ENCODE results near the gene RRP1B.

Gene RRP1B

GRCh38 chr21:43632373-43632905 is 26.9 kb upstream of the RRP1B start:
- no peak overlapping the region for H3K27ac ChIP-seq (ENCODE audit: poor library complexity, severe bottlenecking)
- DNase-seq (ENCODE audit: low spot score) (no peak), ATAC-seq (ENCODE audit: low read depth) (no peak)
- H3K4me1 ChIP-seq (ENCODE audit: insufficient read depth, poor library complexity, severe bottlenecking): peaks cover 6% of the 10 kb centered on the region
- H3K27me3 ChIP-seq (ENCODE audit: insufficient read depth, poor library complexity, severe bottlenecking): no peaks in the 10 kb centered on the region
- H3K4me3 ChIP-seq (ENCODE audit: severe bottlenecking): no peak overlapping the region
- TF ChIP-seq CTCF (IDR thresholded peaks at IDR 0.05; ENCODE audit: poor library complexity, severe bottlenecking): no peak
- peaks cover 17% of the 10 kb centered on the region; the same call in 1 of the 2 replicates for H3K36me3 ChIP-seq (ENCODE audit: low read depth)
- H3K9me3 ChIP-seq (ENCODE audit: severe bottlenecking): peaks cover 2% of the 10 kb centered on the region

DNA sequence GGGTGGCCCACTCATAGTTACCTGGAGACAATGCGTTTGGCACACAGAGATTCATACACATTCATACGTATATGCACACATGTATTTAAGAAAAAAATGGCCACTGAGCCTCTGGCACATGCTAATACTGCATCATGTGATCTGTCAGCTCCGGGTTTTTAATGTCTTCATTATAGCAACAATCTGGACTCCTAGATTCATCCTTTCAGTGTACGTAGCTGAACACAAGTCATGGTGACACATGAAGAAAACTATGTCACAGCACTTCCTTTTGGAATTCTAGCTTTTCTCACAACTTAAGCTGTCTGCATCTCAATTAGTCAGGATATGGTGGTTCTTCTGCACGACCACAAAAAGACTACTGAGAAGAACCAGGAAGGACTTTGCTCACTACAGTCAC is 24.7 kb upstream of the RRP1B start:
- H3K27me3 ChIP-seq (ENCODE audit: insufficient read depth, poor library complexity, severe bottlenecking): no peaks in the 10 kb centered on the region
- DNase-seq (ENCODE audit: low spot score) (no peak), ATAC-seq (ENCODE audit: low read depth) (no peak)
- peaks cover 12% of the 10 kb centered on the region for H3K4me1 ChIP-seq (ENCODE audit: insufficient read depth, poor library complexity, severe bottlenecking)
- H3K36me3 ChIP-seq (ENCODE audit: low read depth): peaks cover 5% of the 10 kb centered on the region; the same call in 1 of the 2 replicates
- no peak for TF ChIP-seq CTCF (IDR thresholded peaks at IDR 0.05; ENCODE audit: poor library complexity, severe bottlenecking)
- H3K27ac ChIP-seq (ENCODE audit: poor library complexity, severe bottlenecking): no peak overlapping the region
- no peak overlapping the region for H3K4me3 ChIP-seq (ENCODE audit: severe bottlenecking)
- no peaks in the 10 kb centered on the region for H3K9me3 ChIP-seq (ENCODE audit: severe bottlenecking)

DNA sequence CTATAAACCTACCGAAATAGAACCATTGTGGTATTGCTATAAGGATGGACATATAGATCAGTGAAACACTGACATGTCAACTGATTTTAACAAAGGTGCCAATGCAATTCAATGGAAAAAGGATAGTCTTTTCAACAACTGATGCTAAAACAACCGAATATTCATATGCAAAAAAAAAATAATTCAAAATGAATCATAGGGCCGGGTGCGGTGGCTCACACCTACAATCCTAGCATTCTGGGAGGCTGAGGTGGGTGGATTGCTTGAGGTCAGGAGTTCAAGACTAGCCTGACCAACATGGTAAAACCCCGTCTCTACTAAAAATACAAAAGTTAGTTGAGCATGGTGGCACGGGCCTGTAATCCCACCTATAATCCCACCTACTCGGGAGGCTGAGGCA is 23.9 kb upstream of the RRP1B start:
- Histone ChIP-seq H3K4me3 (ENCODE audit: severe bottlenecking) (no peak overlapping the region), H3K27ac (ENCODE audit: poor library complexity, severe bottlenecking) (no peak overlapping the region), H3K9me3 (ENCODE audit: severe bottlenecking) (no peaks in the 10 kb centered on the region), H3K36me3 (ENCODE audit: low read depth) (0 out of 2 replicates have a peak, but pooled peaks cover 5% of the 10 kb centered on the region), H3K4me1 (ENCODE audit: insufficient read depth, poor library complexity, severe bottlenecking) (peaks cover 19% of the 10 kb centered on the region), H3K27me3 (ENCODE audit: insufficient read depth, poor library complexity, severe bottlenecking) (no peaks in the 10 kb centered on the region)
- no peak for DNase-seq (ENCODE audit: low spot score)
- no peak for TF ChIP-seq CTCF (IDR thresholded peaks at IDR 0.05; ENCODE audit: poor library complexity, severe bottlenecking)
- ATAC-seq (ENCODE audit: low read depth): no peak

- Histone ChIP-seq H3K27ac (ENCODE audit: poor library complexity, severe bottlenecking) (no peak overlapping the region), H3K27me3 (ENCODE audit: insufficient read depth, poor library complexity, severe bottlenecking) (no peaks in the 10 kb centered on the region), H3K4me1 (ENCODE audit: insufficient read depth, poor library complexity, severe bottlenecking) (peaks cover 18% of the 10 kb centered on the region), H3K9me3 (ENCODE audit: severe bottlenecking) (no peaks in the 10 kb centered on the region), H3K4me3 (ENCODE audit: severe bottlenecking) (no peak overlapping the region), H3K36me3 (ENCODE audit: low read depth) (0 out of 2 replicates have a peak, but pooled peaks cover 5% of the 10 kb centered on the region)
- ATAC-seq (ENCODE audit: low read depth) (no peak), DNase-seq (ENCODE audit: low spot score) (no peak)
- no peak for TF ChIP-seq CTCF (IDR thresholded peaks at IDR 0.05; ENCODE audit: poor library complexity, severe bottlenecking)
Measured at GRCh38 chr21:43637530-43638158, 21.7 kb upstream of the RRP1B start.

Data from RWPE2 (cell line).